Thyroid gland (tissue), 4 donors: ENCODE data around the gene PHTF1. TPM values are rescaled to one million over a fixed set of nuclear protein-coding genes. Genes with fewer than 3 reads are reported as not detected.

Experiments used
- DNase-seq, 2 donors: peaks; one replicate each; pipeline ENCODE4 v3.0.0-alpha.2; 2019
- H3K27ac ChIP-seq, 3 donors: fragments of 200-600 bp; sonication (generic); 1 replicate in 2 of 3; 2 replicates in 1 of 3; pipeline ENCODE4 v1.5.1; 2016 to 2019; ENCODE audit warnings: mild to moderate bottlenecking in 1 of 3, moderate library complexity in 1 of 3
- H3K27me3 ChIP-seq: fragments of 200-600 bp; sonication (generic); one replicate; pipeline ENCODE4 v1.5.1; 2019
- H3K36me3 ChIP-seq, 2 donors: fragments of 200-600 bp; sonication (generic); one replicate each; pipeline ENCODE4 v1.5.1; 2016 to 2019
- H3K4me1 ChIP-seq, 2 donors: fragments of 200-600 bp; sonication (generic); one replicate each; pipeline ENCODE4 v1.5.1; 2017 to 2019
- H3K4me3 ChIP-seq, 3 donors: fragments of 200-600 bp; sonication (generic); replicated peaks in 1 of 3; 1 replicate in 2 of 3; 2 replicates in 1 of 3; pipeline ENCODE4 v1.5.1; 2016; ENCODE audit warnings: mild to moderate bottlenecking in 1 of 3
- H3K9me3 ChIP-seq: fragments of 200-600 bp; sonication (generic); one replicate; pipeline ENCODE4 v1.5.1; 2017
- POLR2A ChIP-seq, 2 donors: fragments of 450-650 bp; IDR thresholded peaks; one replicate each; pipeline ENCODE4 v1.6.1; 2017; ENCODE audit warnings: antibody characterized with exemption in 2 of 2, mild to moderate bottlenecking in 2 of 2, moderate library complexity in 1 of 2
- WGBS, 2 donors: methylation state at CpG; one replicate each; pipeline ENCODE4 v1.1.5; 2017; 5-methylcytosine and 5-hydroxymethylcytosine counted together
- intact Hi-C: fragments of 100-400 bp; cut with DNase I; formaldehyde crosslinking; loops from one replicate; pipeline ENCODE4 v1.15.1; 2023
- total RNA-seq, 4 donors: library from RNA; depleted of rRNA; stranded (reverse); fragments of >200 nt; gene quantifications; one replicate each; pipeline ENCODE4 v1.2.3, GENCODE V29; 2016
- TF ChIP-seq, protein P1 (sequence below), 6 experiments: fragments of 200-600 bp in 3 of 6; fragments of 450-650 bp in 3 of 6; sonication (generic) in 3 of 6; IDR thresholded peaks; one replicate each; pipeline ENCODE4 v1.5.1; 2016 to 2019; ENCODE audit warnings: antibody characterized with exemption in 6 of 6, mild to moderate bottlenecking in 2 of 6, inconsistent platforms in 1 of 6, moderate library complexity in 1 of 6

Gene PHTF1
- total RNA-seq, 4 donors from 2014 or later = 14.4 to 25.4 (median 20.9) TPM

- intact Hi-C loops = loop anchor here (5.0 kb wide), 1 partner anchor 533 kb away; no protein-coding TSS in a partner anchor
- WGBS, 2 donors = 92 to 94% methylated on average over 2 of the region's 2 CpGs
- no peak overlapping the region for H3K27ac ChIP-seq
- H3K9me3 ChIP-seq = no peaks in the 10 kb centered on the region
- no peaks in the 10 kb centered on the region for H3K27me3 ChIP-seq
- no peak overlapping the region for H3K4me3 ChIP-seq
- H3K36me3 ChIP-seq = peaks cover 3 to 14% of the 10 kb centered on the region in 2 donors
- no peak for TF ChIP-seq POLR2A (IDR thresholded peaks at IDR 0.05)
- TF ChIP-seq, protein P1, sequence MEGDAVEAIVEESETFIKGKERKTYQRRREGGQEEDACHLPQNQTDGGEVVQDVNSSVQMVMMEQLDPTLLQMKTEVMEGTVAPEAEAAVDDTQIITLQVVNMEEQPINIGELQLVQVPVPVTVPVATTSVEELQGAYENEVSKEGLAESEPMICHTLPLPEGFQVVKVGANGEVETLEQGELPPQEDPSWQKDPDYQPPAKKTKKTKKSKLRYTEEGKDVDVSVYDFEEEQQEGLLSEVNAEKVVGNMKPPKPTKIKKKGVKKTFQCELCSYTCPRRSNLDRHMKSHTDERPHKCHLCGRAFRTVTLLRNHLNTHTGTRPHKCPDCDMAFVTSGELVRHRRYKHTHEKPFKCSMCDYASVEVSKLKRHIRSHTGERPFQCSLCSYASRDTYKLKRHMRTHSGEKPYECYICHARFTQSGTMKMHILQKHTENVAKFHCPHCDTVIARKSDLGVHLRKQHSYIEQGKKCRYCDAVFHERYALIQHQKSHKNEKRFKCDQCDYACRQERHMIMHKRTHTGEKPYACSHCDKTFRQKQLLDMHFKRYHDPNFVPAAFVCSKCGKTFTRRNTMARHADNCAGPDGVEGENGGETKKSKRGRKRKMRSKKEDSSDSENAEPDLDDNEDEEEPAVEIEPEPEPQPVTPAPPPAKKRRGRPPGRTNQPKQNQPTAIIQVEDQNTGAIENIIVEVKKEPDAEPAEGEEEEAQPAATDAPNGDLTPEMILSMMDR (IDR thresholded peaks at IDR 0.05) = no peak
- no peak for DNase-seq
- peaks cover 4 to 13% of the 10 kb centered on the region in 2 donors for H3K4me1 ChIP-seq
These were observed 84.0 kb downstream of the PHTF1 start for GRCh38 chr1:113675302-113675701.

DNA sequence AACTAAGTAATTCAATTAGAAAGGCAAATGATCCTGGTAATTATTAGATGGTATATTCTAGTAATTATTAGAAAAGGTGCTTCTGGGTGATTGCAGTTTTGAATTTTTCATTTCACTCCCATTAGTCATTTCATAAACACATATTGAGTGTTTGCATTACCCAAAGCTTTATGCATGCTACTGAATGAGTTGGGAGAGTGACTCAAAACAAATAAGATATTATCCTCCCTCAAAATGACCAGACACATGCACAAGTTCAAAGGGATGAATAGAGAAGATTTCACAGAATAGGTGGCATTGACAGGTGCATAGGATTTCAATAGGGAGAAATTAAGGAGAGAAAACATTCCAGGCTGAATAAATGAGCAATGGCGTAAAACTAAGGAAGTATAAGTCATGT lies 84.7 kb downstream of the PHTF1 start:
- no peak for TF ChIP-seq POLR2A (IDR thresholded peaks at IDR 0.05)
- TF ChIP-seq, protein P1 (IDR thresholded peaks at IDR 0.05) = no peak
- Histone ChIP-seq H3K27ac (no peak overlapping the region), H3K9me3 (no peaks in the 10 kb centered on the region), H3K27me3 (no peaks in the 10 kb centered on the region), H3K36me3 (peaks cover 3 to 14% of the 10 kb centered on the region in 2 donors), H3K4me3 (no peak overlapping the region), H3K4me1 (peaks cover 4 to 13% of the 10 kb centered on the region in 2 donors)
- DNase-seq = no peak
- 93 to 96% methylated on average over 1 of the region's 1 CpG for WGBS, 2 donors
- intact Hi-C loops = no loop called here

DNA sequence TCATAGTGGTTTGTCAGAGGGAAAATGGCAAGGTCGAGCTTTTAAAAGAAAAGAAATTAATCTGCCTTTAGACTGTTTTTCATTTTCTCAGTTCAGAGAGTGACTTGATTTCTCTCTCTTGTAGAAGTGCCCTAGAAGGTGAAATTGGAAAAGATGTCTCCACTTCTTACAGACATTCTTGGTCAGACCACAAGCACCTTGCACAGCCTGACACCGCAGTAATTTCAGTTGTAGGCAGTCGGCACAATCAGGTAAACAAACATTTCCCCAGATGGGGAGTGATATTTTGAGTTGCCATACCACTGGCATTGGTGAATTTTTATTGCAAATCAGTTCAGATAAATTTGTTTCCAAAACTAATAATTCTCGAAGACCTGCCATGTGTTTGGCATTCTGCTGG lies 86.8 kb downstream of the PHTF1 start:
- Histone ChIP-seq H3K36me3 (peaks cover 3 to 14% of the 10 kb centered on the region in 2 donors), H3K4me3 (no peak overlapping the region), H3K9me3 (no peaks in the 10 kb centered on the region), H3K27me3 (no peaks in the 10 kb centered on the region), H3K4me1 (peaks cover 4 to 10% of the 10 kb centered on the region in 2 donors), H3K27ac (no peak overlapping the region)
- TF ChIP-seq POLR2A (IDR thresholded peaks at IDR 0.05) = no peak
- TF ChIP-seq, protein P1 (IDR thresholded peaks at IDR 0.05) = no peak
- 94 to 97% methylated on average over 4 of the region's 4 CpGs for WGBS, 2 donors
- intact Hi-C loops = no loop called here
- no peak for DNase-seq

DNA sequence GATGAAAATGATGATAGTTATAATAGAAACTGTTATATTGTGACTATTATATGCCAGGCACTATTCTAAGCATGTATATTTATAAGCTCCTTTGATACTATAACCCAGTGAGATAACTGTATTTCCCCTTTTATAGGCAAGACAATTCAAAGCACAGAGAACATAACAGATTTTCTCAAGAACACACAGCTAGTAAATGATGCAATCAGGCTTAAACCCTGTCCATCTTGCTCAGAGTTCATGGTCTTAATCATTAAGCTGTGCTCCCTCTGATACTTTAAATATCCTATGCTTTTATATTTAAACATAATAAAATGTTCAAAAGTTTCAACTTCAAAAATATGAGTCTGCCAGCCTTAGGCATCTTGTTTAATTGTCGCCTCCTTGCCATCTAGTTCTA lies 88.6 kb downstream of the PHTF1 start:
- WGBS, 2 donors = 97 to 98% methylated on average over 1 of the region's 1 CpG
- no peak overlapping the region for H3K4me3 ChIP-seq
- no peak overlapping the region for H3K27ac ChIP-seq
- peaks cover 3 to 14% of the 10 kb centered on the region in 2 donors for H3K36me3 ChIP-seq
- intact Hi-C loops = no loop called here
- no peaks in the 10 kb centered on the region for H3K4me1 ChIP-seq
- no peak for DNase-seq
- no peak for TF ChIP-seq POLR2A (IDR thresholded peaks at IDR 0.05)
- TF ChIP-seq, protein P1 (IDR thresholded peaks at IDR 0.05) = no peak
- H3K9me3 ChIP-seq = no peaks in the 10 kb centered on the region
- H3K27me3 ChIP-seq = no peaks in the 10 kb centered on the region

DNA sequence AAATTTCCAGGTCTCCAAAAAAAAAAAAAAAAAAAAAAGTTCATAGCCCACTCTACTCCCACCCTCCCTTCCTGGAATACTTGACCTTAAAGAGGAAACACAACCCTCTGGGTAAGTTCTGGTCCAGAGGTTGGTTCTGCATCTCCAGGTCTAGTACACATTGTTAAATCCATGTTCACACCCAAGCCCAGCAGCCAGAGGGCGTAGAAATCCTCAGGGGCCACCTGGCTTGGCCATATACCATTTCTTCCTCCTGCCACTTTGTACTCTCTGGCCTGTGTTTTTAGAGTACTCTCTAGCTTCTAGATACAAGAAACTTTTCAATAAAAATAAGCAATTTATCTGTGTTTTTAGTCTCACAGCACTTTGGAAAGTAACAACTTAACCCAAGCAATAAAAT lies 89.3 kb downstream of the PHTF1 start:
- DNase-seq = no peak
- Histone ChIP-seq H3K27me3 (no peaks in the 10 kb centered on the region), H3K27ac (no peak overlapping the region), H3K4me3 (no peak overlapping the region), H3K36me3 (peaks cover 3 to 14% of the 10 kb centered on the region in 2 donors), H3K9me3 (no peaks in the 10 kb centered on the region), H3K4me1 (no peaks in the 10 kb centered on the region)
- WGBS, 2 donors = 94 to 95% methylated on average over 1 of the region's 1 CpG
- TF ChIP-seq POLR2A (IDR thresholded peaks at IDR 0.05) = no peak
- TF ChIP-seq, protein P1 (IDR thresholded peaks at IDR 0.05) = no peak
- intact Hi-C loops = no loop called here
